ENCODE measurements around the gene BIN1. TPM values are rescaled to one million over a fixed set of nuclear protein-coding genes. Genes with fewer than 3 reads are reported as not detected.

The BIN1 gene
- total RNA-seq, 1 experiment from 2014 or later: 42.5 TPM

- H3K4me1 Mint-ChIP-seq: peaks cover 8% of the 10 kb centered on the region; the same call in 1 of the 2 replicates
- ChIA-PET CTCF (interaction anchor here (0.7 to 1.4 kb wide), 2 partner anchors 27 to 52 kb away, joined by 3 to 5 read pairs; no protein-coding TSS in a partner anchor), POLR2A (no interaction called here)
- ATAC-seq: no peak
- no peak overlapping the region for H3K4me3 Mint-ChIP-seq
- H3K27me3 Mint-ChIP-seq (ENCODE audit: low read depth): no peaks in the 10 kb centered on the region
- DNase-seq (ENCODE audit: low spot score): no peak
- H3K36me3 Mint-ChIP-seq: no peaks in the 10 kb centered on the region
- no peak overlapping the region for H3K27ac Mint-ChIP-seq
- H3K9me3 Mint-ChIP-seq: no peaks in the 10 kb centered on the region
- TF ChIP-seq ZSCAN18 (CRISPR knock-in tag; IDR thresholded peaks at IDR 0.05) (no peak), AFF4 (CRISPR knock-in tag; IDR thresholded peaks at IDR 0.05; ENCODE audit: borderline replicate concordance) (no peak), NR1H2 (CRISPR knock-in tag; IDR thresholded peaks at IDR 0.05) (no peak), KAT7 (CRISPR knock-in tag; IDR thresholded peaks at IDR 0.05; ENCODE audit: borderline replicate concordance) (no peak)
- TF ChIP-seq, protein P1, sequence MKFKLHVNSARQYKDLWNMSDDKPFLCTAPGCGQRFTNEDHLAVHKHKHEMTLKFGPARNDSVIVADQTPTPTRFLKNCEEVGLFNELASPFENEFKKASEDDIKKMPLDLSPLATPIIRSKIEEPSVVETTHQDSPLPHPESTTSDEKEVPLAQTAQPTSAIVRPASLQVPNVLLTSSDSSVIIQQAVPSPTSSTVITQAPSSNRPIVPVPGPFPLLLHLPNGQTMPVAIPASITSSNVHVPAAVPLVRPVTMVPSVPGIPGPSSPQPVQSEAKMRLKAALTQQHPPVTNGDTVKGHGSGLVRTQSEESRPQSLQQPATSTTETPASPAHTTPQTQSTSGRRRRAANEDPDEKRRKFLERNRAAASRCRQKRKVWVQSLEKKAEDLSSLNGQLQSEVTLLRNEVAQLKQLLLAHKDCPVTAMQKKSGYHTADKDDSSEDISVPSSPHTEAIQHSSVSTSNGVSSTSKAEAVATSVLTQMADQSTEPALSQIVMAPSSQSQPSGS (CRISPR knock-in tag; IDR thresholded peaks at IDR 0.05; ENCODE audit: borderline replicate concordance, low read depth): no peak
Measured at GRCh38 chr2:126999106-126999756, 107.7 kb downstream of the BIN1 start.

GRCh38 chr2:126998486-126998885 is 108.5 kb downstream of the BIN1 start:
- POLR2A ChIA-PET: no interaction called here
- ATAC-seq (no peak), DNase-seq (ENCODE audit: low spot score) (no peak)
- H3K4me1 Mint-ChIP-seq: peaks cover 8% of the 10 kb centered on the region; the same call in 1 of the 2 replicates
- H3K4me3 Mint-ChIP-seq: no peak overlapping the region
- CTCF ChIA-PET: no interaction called here
- no peaks in the 10 kb centered on the region for H3K27me3 Mint-ChIP-seq (ENCODE audit: low read depth)
- H3K9me3 Mint-ChIP-seq: no peaks in the 10 kb centered on the region
- TF ChIP-seq ZNF263 (CRISPR knock-in tag; IDR thresholded peaks at IDR 0.05; ENCODE audit: low read depth): no peak
- no peak for TF ChIP-seq ZNF138 (CRISPR knock-in tag; conservative IDR thresholded peaks at IDR 0.05)
- no peak for TF ChIP-seq SP1 (CRISPR knock-in tag; conservative IDR thresholded peaks at IDR 0.05)
- no peak for TF ChIP-seq GRHL2 (CRISPR knock-in tag; IDR thresholded peaks at IDR 0.05; ENCODE audit: insufficient replicate concordance, severe bottlenecking)
- no peaks in the 10 kb centered on the region for H3K36me3 Mint-ChIP-seq
- no peak overlapping the region for H3K27ac Mint-ChIP-seq

Other genes starting within 250 kb of the BIN1 start
- not detected in 3 replicates for gene TEX51, start 208.3 kb downstream of the BIN1 start, total RNA-seq (2021)
- 2.1 to 2.9 TPM (median 2.4 TPM) in 3 replicates for gene CYP27C1, start 113.1 kb upstream of the BIN1 start, total RNA-seq (2021)
- gene ERCC3, start 187.0 kb upstream of the BIN1 start, total RNA-seq (2021): 43.3 to 48.1 TPM (median 43.8 TPM) in 3 replicates